Natural killer cell (primary cell): ENCODE data around the gene LSAMP. TPM values are rescaled to one million over a fixed set of nuclear protein-coding genes. Genes with fewer than 3 reads are reported as not detected.

Experiments used
- ATAC-seq, 3 donors: fragments of 150-1000 bp in 2 of 3; fragments of 200-7000 bp in 1 of 3; cut with Tn5 transposase; 1 replicate in 1 of 3; 2 replicates in 2 of 3; pipeline ENCODE4 v1.10.0; 2021; ENCODE audit warnings: mild to moderate bottlenecking in 2 of 3, moderate library complexity in 2 of 3
- DNase-seq, 2 donors: peaks; one replicate each; pipeline versions ENCODE4 v3.0.0 to v3.0.0-alpha.2; 2013 to 2021; ENCODE audit warnings: mixed read lengths in 1 of 2
- H3K27ac ChIP-seq: one replicate; pipeline ENCODE4 v1.5.1; 2013; ENCODE audit warnings: mild to moderate bottlenecking, low read length
- H3K27me3 ChIP-seq: one replicate; pipeline ENCODE4 v1.6.1; 2013; ENCODE audit warnings: low read length; ENCODE audit not compliant: control insufficient read depth, insufficient read depth
- H3K36me3 ChIP-seq: one replicate; pipeline ENCODE4 v1.6.1; 2013; ENCODE audit warnings: low read length; ENCODE audit not compliant: control insufficient read depth, insufficient read depth
- H3K4me1 ChIP-seq: one replicate; pipeline ENCODE4 v1.6.1; 2013; ENCODE audit warnings: low read length; ENCODE audit not compliant: control insufficient read depth, insufficient read depth
- H3K4me3 ChIP-seq: one replicate; pipeline ENCODE4 v1.5.1; 2013; ENCODE audit warnings: low read length
- H3K9me3 ChIP-seq: one replicate; pipeline ENCODE4 v1.6.1; 2013; ENCODE audit warnings: low read length; ENCODE audit not compliant: control insufficient read depth, insufficient read depth
- H3K27ac Mint-ChIP-seq, 2 donors: one replicate each; pipeline ENCODE4 v1.8.0; 2022; ENCODE audit warnings: mild to moderate bottlenecking in 2 of 2, mixed read lengths in 2 of 2, moderate library complexity in 1 of 2
- H3K27me3 Mint-ChIP-seq, 2 donors: one replicate each; pipeline ENCODE4 v1.8.0; 2022; ENCODE audit warnings: low read depth in 2 of 2, mixed read lengths in 2 of 2
- H3K36me3 Mint-ChIP-seq: one replicate; pipeline ENCODE4 v1.8.0; 2022; ENCODE audit warnings: mixed read lengths
- H3K4me1 Mint-ChIP-seq, 2 donors: one replicate each; pipeline ENCODE4 v1.8.0; 2022; ENCODE audit warnings: mixed read lengths in 2 of 2
- H3K4me3 Mint-ChIP-seq: one replicate; pipeline ENCODE4 v1.8.0; 2022; ENCODE audit warnings: mild to moderate bottlenecking, moderate library complexity, mixed read lengths
- H3K9me3 Mint-ChIP-seq, 2 donors: one replicate each; pipeline ENCODE4 v1.8.0; 2022; ENCODE audit warnings: mixed read lengths in 2 of 2
- CTCF ChIP-seq: fragments of 200-600 bp; IDR thresholded peaks from one replicate; pipeline ENCODE4 v1.8.0; 2022; ENCODE audit warnings: antibody characterized with exemption
- whole genome bisulfite sequencing: methylation state at CpG from one replicate; pipeline ENCODE4 v1.1.7; 2013; ENCODE audit warnings: missing lambda C conversion rate; ENCODE audit not compliant: insufficient coverage; 5-methylcytosine and 5-hydroxymethylcytosine counted together
- intact Hi-C: fragments of 100-400 bp; cut with micrococcal nuclease; formaldehyde crosslinking; loops from one replicate; pipeline ENCODE4 v1.14.2; 2022
- total RNA-seq, 4 donors: library from RNA; stranded (reverse); fragments of 120-200 nt in 1 of 4; gene quantifications; one replicate each; pipeline versions ENCODE4 v1.2.3 to v1.2.4, GENCODE V29; 2013 to 2022

The LSAMP gene
- total RNA-seq, 3 donors from 2014 or later (not counting 1 experiment from before 2014, with no cell fraction given) = not detected

GRCh38 chr3:116337229-116337628, 108.1 kb downstream of the LSAMP start:
- ATAC-seq = no peak
- Mint-ChIP-seq H3K9me3 (peaks cover 7 to 15% of the 10 kb centered on the region in 2 donors), H3K36me3 (no peaks in the 10 kb centered on the region), H3K4me1 (no peaks in the 10 kb centered on the region), H3K27ac (no peak overlapping the region), H3K27me3 (no peaks in the 10 kb centered on the region), H3K4me3 (no peak overlapping the region)
- Histone ChIP-seq H3K27ac (no peak overlapping the region), H3K9me3 (no peaks in the 10 kb centered on the region), H3K27me3 (no peaks in the 10 kb centered on the region), H3K4me3 (no peak overlapping the region), H3K4me1 (no peaks in the 10 kb centered on the region), H3K36me3 (no peaks in the 10 kb centered on the region)
- DNase-seq = no peak
- no CpG with 5 or more reads among the region's 1 CpG for WGBS
- intact Hi-C loops = no loop called here
- TF ChIP-seq CTCF = no peak

DNA sequence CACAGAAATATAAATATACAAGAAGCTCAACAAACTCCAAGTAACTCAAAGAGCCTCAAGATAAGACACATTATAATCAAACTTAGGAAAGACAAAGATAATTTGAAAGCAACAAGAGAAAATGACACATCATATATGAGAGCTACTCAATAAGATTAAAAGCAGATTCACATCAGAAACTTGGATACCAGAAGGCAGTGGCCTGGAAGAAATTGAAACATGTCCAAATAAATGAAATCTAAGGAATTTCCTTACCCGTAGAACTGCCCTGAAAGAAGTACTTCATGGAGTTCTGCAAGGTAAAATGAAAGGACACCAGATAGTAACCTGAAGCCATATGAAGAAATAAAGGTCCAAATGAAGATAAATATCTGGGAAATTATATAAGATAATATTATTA, 113.9 kb downstream of the LSAMP start:
- Histone ChIP-seq H3K9me3 (no peaks in the 10 kb centered on the region), H3K27ac (no peak overlapping the region), H3K4me3 (no peak overlapping the region), H3K4me1 (no peaks in the 10 kb centered on the region), H3K36me3 (no peaks in the 10 kb centered on the region), H3K27me3 (no peaks in the 10 kb centered on the region)
- WGBS = 94% methylated on average over 1 of the region's 1 CpG
- Mint-ChIP-seq H3K9me3 (peaks cover 10 to 11% of the 10 kb centered on the region in 2 donors), H3K4me3 (no peak overlapping the region), H3K4me1 (no peaks in the 10 kb centered on the region), H3K27ac (no peak overlapping the region), H3K27me3 (no peaks in the 10 kb centered on the region), H3K36me3 (no peaks in the 10 kb centered on the region)
- ATAC-seq (no peak), DNase-seq (no peak)
- intact Hi-C loops = no loop called here
- TF ChIP-seq CTCF = no peak

- Histone ChIP-seq H3K4me3 (no peak overlapping the region), H3K27ac (no peak overlapping the region), H3K36me3 (no peaks in the 10 kb centered on the region), H3K9me3 (no peaks in the 10 kb centered on the region), H3K4me1 (no peaks in the 10 kb centered on the region), H3K27me3 (no peaks in the 10 kb centered on the region)
- Mint-ChIP-seq H3K27me3 (no peaks in the 10 kb centered on the region), H3K36me3 (no peaks in the 10 kb centered on the region), H3K4me1 (no peaks in the 10 kb centered on the region), H3K9me3 (peaks cover 2 to 12% of the 10 kb centered on the region in 2 donors), H3K4me3 (no peak overlapping the region), H3K27ac (no peak overlapping the region)
- 96% methylated on average over 2 of the region's 2 CpGs for WGBS
- intact Hi-C loops = no loop called here
- no peak for DNase-seq
- ATAC-seq = no peak
- TF ChIP-seq CTCF = no peak
Measured at GRCh38 chr3:116322750-116323375, 122.4 kb downstream of the LSAMP start.

GRCh38 chr3:116318370-116318769, 126.9 kb downstream of the LSAMP start:
- no peak overlapping the region for H3K4me3 ChIP-seq
- intact Hi-C loops = no loop called here
- H3K27me3 ChIP-seq = no peaks in the 10 kb centered on the region
- no peaks in the 10 kb centered on the region for H3K36me3 ChIP-seq
- no peaks in the 10 kb centered on the region for H3K4me1 ChIP-seq
- H3K9me3 ChIP-seq = peaks cover 8% of the 10 kb centered on the region
- H3K4me1 Mint-ChIP-seq = no peaks in the 10 kb centered on the region
- no peak for DNase-seq
- H3K9me3 Mint-ChIP-seq = peaks cover 9 to 20% of the 10 kb centered on the region in 2 donors
- no peak overlapping the region for H3K27ac ChIP-seq
- no peak for TF ChIP-seq CTCF
- peaks cover 10% of the 10 kb centered on the region for H3K36me3 Mint-ChIP-seq
- no peak overlapping the region for H3K4me3 Mint-ChIP-seq
- H3K27me3 Mint-ChIP-seq = no peaks in the 10 kb centered on the region
- H3K27ac Mint-ChIP-seq = no peak overlapping the region
- no CpG with 5 or more reads among the region's 1 CpG for WGBS
- no peak for ATAC-seq
